ENCODE measurements around the gene FAM167B.

Gene FAM167B

GRCh38 chr1:32246888-32247273 is at the start of gene FAM167B:
TSS of gene FAM167B (plus strand) at chr1:32247222. CDS start at chr1:32247422, 200 bp downstream.
- Histone ChIP-seq H3K9ac (no peak within 1 kb of the TSS), H3K4me3 (ENCODE audit: low read depth, low read length) (peak within 1 kb of the TSS; percentile 5), H3K27ac (peak within 1 kb of the TSS; percentile 60), H3K27me3 (ENCODE audit: control insufficient read depth, insufficient read depth, low read length) (no peaks in the 10 kb centered on the region), H3K79me2 (no peaks in the 10 kb centered on the region), H2AFZ (peak within 1 kb of the TSS; percentile 64), H3K9me3 (ENCODE audit: control insufficient read depth, low read length) (no peaks in the 10 kb centered on the region), H3K4me2 (ENCODE audit: low read length) (no peak within 1 kb of the TSS), H3K4me1 (peaks cover 2% of the 10 kb centered on the region), H3K36me3 (ENCODE audit: control insufficient read depth, insufficient read depth, low read length) (no peaks in the 10 kb centered on the region)
- TF ChIP-seq, protein P1, sequence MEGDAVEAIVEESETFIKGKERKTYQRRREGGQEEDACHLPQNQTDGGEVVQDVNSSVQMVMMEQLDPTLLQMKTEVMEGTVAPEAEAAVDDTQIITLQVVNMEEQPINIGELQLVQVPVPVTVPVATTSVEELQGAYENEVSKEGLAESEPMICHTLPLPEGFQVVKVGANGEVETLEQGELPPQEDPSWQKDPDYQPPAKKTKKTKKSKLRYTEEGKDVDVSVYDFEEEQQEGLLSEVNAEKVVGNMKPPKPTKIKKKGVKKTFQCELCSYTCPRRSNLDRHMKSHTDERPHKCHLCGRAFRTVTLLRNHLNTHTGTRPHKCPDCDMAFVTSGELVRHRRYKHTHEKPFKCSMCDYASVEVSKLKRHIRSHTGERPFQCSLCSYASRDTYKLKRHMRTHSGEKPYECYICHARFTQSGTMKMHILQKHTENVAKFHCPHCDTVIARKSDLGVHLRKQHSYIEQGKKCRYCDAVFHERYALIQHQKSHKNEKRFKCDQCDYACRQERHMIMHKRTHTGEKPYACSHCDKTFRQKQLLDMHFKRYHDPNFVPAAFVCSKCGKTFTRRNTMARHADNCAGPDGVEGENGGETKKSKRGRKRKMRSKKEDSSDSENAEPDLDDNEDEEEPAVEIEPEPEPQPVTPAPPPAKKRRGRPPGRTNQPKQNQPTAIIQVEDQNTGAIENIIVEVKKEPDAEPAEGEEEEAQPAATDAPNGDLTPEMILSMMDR (IDR thresholded peaks at IDR 0.05) = no peak

GRCh38 chr1:32197837-32198236 is 49.2 kb upstream of the FAM167B start:
- no peak overlapping the region for H3K27ac ChIP-seq
- H2AFZ ChIP-seq = no peak overlapping the region
- no peaks in the 10 kb centered on the region for H3K9me3 ChIP-seq (ENCODE audit: control insufficient read depth, low read length)
- H3K9ac ChIP-seq = no peak overlapping the region
- H3K4me2 ChIP-seq (ENCODE audit: low read length) = peak overlapping the region; percentile 20
- H3K79me2 ChIP-seq = no peaks in the 10 kb centered on the region
- H3K27me3 ChIP-seq (ENCODE audit: control insufficient read depth, insufficient read depth, low read length) = no peaks in the 10 kb centered on the region
- no peaks in the 10 kb centered on the region for H3K36me3 ChIP-seq (ENCODE audit: control insufficient read depth, insufficient read depth, low read length)
- H3K4me3 ChIP-seq (ENCODE audit: low read depth, low read length) = no peak overlapping the region
- TF ChIP-seq, protein P1 (IDR thresholded peaks at IDR 0.05) = no peak
- peaks cover 11% of the 10 kb centered on the region for H3K4me1 ChIP-seq

DNA sequence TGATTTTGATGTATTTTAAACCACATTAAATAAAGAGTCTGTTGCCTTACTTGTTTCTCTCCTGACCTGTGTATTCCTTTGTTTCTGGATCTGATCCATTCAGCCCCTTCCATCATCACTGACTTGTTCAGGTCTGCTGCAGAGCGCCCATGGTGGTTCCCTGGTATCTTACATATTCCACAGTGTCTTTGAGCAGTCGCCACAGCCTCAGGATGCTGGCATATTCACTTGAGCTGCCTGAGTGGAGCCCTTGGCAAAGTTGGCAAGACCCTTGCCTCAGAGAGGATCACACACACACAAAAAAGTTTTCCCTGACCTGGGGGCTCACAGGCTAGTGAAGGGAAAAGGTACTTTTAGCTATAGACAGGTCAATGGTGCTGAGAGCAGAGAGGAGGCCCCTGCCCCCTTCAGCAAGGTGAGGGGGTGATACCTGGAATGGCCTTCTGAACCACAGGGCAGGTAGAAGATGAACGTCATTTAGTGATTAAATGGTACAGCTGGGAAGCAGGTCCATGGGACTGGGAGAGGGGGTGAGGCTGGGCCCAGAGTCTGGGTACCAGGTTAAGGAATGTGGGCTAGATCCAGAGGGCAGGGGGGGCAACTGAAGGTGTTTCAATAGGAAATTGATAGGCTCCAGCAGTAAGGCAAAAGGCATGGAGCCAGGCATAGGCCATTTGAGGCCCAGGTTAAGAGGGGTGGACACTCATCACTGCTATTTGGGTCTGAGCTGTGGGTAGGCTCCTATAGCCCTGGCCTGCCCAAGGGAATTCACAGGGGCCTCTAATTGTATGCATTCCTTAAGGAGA is 48.6 kb upstream of the FAM167B start:
- Histone ChIP-seq H3K36me3 (ENCODE audit: control insufficient read depth, insufficient read depth, low read length) (no peaks in the 10 kb centered on the region), H3K27me3 (ENCODE audit: control insufficient read depth, insufficient read depth, low read length) (no peaks in the 10 kb centered on the region), H3K9me3 (ENCODE audit: control insufficient read depth, low read length) (no peaks in the 10 kb centered on the region), H3K4me3 (ENCODE audit: low read depth, low read length) (no peak overlapping the region), H2AFZ (no peak overlapping the region), H3K79me2 (no peaks in the 10 kb centered on the region), H3K4me2 (ENCODE audit: low read length) (peak overlapping the region; percentile 20), H3K4me1 (peaks cover 11% of the 10 kb centered on the region), H3K9ac (no peak overlapping the region), H3K27ac (no peak overlapping the region)
- TF ChIP-seq, protein P1 (IDR thresholded peaks at IDR 0.05) = no peak

- H3K4me1 ChIP-seq = peaks cover 11% of the 10 kb centered on the region
Measured at GRCh38 chr1:32199043-32199716, 47.8 kb upstream of the FAM167B start.

More at GRCh38 chr1:32199043-32199716, 47.8 kb upstream of the FAM167B start:
- Histone ChIP-seq H3K27me3 (ENCODE audit: control insufficient read depth, insufficient read depth, low read length) (no peaks in the 10 kb centered on the region), H3K36me3 (ENCODE audit: control insufficient read depth, insufficient read depth, low read length) (no peaks in the 10 kb centered on the region), H3K9me3 (ENCODE audit: control insufficient read depth, low read length) (no peaks in the 10 kb centered on the region), H3K9ac (no peak overlapping the region), H3K79me2 (no peaks in the 10 kb centered on the region), H3K4me3 (ENCODE audit: low read depth, low read length) (peak overlapping the region; percentile 33), H2AFZ (no peak overlapping the region), H3K27ac (peak overlapping the region; percentile 88), H3K4me2 (ENCODE audit: low read length) (peak overlapping the region; percentile 55)
- TF ChIP-seq, protein P1 (IDR thresholded peaks at IDR 0.05) = no peak
